Measurements from ENCODE around the gene CEBPZOS. TPM values are rescaled to one million over a fixed set of nuclear protein-coding genes. Genes with fewer than 3 reads are reported as not detected.
A peak's percentile ranks its signal among the peaks of the same experiment; 100 is the strongest.

Gene CEBPZOS
- total and polyA plus RNA-seq, 2 of the 8 experiments (the other 6 are each of a cell fraction or from before 2014, with no cell fraction given): 27.3 to 43.5 TPM

- TF ChIP-seq CEBPB (IDR thresholded peaks at IDR 0.05; ENCODE audit: low read depth, low read length): no peak
- TF ChIP-seq CREB1 (IDR thresholded peaks at IDR 0.05): peak; percentile 42; the same call in 1 of the 2 replicates
- TF ChIP-seq POLR2AphosphoS5 (IDR thresholded peaks at IDR 0.05; ENCODE audit: low read depth, low read length): peak; percentile 21; the same call in 1 of the 2 replicates
- no peak for TF ChIP-seq SP1 (IDR thresholded peaks at IDR 0.05; ENCODE audit: low read depth, low read length)
- peak; percentile 37 for TF ChIP-seq ASH2L (IDR thresholded peaks at IDR 0.05; ENCODE audit: low read length)
- peak; percentile 61 for TF ChIP-seq NRF1 (IDR thresholded peaks at IDR 0.05; ENCODE audit: low read depth, low read length)
Measured at GRCh38 chr2:37196320-37197195, at the start of gene CEBPZOS (continued).

All from H1 (cell line).